GM08714 (cell line): ENCODE data around the gene TACC3.

Experiments
- H3K4me3 ChIP-seq: fragments of 200-500 bp; sonication (Bioruptor generic); 2 replicates; pipeline ENCODE4 v1.5.1; 2014; ENCODE audit warnings: mild to moderate bottlenecking, low read length, inconsistent platforms
- ZNF274 ChIP-seq: IDR thresholded peaks from 2 replicates; pipeline ENCODE4 v1.6.1; 2012; ENCODE audit warnings: mild to moderate bottlenecking, low read depth, low read length

TACC3 gene

DNA sequence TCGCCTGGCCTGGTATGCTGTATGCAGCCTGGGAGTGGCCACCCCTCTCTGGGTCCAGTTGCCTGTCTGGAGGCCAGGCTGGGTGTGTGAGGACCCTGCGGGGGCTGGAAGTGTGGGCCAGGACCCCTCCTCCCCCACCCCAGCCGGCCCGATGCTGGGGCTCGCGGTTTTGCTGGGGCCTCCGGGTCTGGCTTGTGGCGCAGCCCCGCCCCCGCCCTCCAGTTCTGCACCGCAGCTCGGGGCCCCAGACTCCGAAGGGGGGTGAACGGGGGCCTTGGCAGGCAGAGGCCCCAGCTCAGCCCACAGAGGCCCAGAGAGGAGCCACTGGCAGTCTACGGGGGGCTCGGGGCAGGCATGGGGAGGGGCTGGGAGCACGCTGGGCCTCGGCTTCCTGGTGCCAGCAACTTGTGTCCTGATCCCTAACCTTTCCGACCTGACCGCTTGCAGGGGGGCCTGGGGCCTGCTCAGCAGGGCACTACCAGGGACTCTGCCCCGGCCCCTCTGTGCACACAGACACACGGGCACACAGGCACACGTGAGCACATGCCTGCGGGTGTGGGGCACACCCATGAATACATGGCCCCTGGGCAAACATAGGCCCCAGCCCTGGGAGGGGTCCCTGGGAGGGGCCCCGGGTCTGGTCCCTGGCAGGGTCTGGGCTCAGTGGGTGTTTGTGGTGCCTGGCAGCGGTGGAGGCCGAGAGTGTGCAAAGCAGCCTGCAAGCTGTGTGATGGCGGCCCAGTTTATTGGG lies 50.4 kb downstream of the TACC3 start:
- TF ChIP-seq ZNF274, result no peak
- H3K4me3 ChIP-seq, result no peak overlapping the region

DNA sequence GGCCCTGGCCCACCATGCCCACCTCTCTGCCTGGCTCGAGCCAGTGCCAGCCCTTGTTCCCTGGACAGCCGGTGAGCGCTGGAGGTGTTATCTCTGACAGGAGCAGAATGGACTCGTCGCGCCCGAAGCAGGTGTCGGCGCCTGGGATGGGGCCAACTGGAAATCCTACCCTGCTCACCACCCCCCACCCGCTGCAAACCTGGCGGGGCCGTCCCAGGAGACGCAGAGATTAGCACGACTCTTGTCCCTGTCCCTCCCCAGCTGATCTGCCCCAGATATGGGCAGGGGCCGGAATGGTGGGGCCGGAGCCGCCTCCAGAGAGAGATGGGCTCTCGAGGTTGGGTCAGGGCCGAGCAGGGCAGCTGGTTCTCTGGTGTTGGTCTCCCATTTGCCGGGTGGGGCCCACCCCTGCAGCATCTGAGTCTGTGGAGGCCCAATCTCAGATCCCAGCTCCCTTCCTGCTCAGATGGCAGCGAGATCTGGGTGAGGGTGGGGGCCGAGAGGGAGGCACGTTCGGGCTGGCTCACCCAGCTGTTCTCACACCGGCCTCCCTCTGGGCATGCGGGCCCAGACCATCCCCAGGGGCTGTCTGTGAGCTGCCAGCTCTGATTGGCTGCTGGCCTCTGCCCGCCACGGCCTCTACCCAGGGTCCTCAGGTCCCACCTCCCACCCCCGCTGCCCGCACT lies 51.7 kb downstream of the TACC3 start:
- no peak overlapping the region for H3K4me3 ChIP-seq
- TF ChIP-seq ZNF274, result no peak

DNA sequence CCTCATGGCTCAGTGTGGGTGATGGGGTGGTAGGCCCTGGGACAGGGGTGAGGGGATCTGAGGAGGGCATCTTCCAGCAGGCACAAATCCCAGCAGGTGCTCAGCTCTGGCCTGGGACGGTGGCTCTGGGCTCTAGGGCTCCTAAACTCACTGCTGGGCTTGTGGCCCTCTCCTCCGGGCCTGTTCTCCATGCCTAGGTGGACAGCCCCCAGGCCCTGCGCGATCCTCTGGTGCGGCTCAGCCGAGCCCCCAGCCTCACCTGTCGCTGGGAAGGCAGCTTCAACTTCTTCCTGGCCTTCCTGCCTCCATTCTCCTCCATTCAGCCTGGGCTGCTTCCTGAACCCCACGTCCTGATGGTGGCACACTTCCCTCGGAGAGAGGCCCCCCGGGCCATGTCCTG lies 52.4 kb downstream of the TACC3 start:
- TF ChIP-seq ZNF274, result no peak
- no peak overlapping the region for H3K4me3 ChIP-seq

DNA sequence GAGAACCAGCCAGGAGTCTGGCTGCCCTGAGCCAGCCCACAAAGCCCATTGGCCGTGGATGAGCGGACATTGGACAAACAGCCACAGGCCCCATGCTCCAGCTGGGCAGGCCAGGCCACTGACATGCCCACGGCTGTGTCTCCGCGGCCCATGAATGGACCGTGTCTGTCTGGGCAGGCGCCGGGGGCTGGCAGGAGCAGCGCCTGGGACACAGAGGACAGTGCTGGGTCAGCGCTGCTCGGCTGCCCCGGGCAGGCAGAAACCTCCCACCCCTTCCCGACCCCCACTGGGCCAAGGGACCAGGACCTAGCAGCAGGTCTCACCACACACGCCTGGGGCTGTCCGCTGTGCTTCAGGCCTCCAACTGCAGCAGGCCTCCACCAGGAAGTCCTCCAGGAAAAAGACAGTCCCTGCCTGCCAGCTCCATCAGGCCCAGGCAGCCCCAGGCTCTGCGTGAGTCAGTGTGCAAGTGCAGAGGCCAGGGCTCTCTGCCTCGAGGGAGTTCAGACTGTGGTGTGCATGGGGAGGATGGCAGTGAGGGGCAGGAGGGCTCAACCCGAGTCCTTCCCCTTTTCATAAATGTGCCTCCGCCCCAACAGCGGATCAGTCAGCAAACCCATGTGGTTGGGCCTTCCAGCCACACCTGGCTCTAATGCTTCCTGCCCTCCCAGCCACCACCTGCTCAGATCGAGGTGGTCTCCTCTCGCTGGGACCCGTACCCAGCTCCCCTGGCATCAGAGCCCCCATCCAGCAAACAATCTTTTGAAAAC lies 54.6 kb downstream of the TACC3 start:
- no peak overlapping the region for H3K4me3 ChIP-seq
- TF ChIP-seq ZNF274, result no peak

DNA sequence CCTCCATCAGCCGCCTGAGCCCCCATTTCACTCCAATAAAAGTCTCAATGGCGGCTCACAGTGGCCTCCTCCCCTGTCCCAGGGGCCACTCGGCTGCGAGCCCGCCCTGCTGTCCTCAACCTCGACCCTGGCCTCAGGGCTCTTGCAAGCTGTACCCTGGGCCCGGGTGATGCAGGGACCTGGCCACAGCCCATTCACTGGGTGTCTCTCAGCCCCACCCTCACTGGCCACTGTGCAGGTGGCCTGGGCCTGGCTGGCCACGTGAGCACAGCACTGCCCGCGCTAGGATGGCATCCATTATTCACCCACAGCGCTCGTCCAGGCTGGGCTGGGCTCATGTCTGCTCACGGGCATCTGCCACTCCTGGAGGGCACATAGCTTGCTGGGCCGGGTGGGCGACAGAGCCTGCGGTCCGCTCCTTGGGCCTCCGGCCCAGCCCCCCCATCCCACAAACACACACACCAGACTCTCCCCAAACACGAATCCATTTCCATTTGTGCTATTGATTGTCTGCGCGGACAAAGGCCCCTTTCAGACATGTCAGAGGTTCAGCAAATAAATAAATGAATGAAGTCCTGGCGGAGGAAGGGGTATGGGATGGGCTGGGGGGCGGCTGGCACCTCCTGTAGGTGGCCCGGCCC lies 55.3 kb downstream of the TACC3 start:
- H3K4me3 ChIP-seq, result no peak overlapping the region
- TF ChIP-seq ZNF274, result no peak

DNA sequence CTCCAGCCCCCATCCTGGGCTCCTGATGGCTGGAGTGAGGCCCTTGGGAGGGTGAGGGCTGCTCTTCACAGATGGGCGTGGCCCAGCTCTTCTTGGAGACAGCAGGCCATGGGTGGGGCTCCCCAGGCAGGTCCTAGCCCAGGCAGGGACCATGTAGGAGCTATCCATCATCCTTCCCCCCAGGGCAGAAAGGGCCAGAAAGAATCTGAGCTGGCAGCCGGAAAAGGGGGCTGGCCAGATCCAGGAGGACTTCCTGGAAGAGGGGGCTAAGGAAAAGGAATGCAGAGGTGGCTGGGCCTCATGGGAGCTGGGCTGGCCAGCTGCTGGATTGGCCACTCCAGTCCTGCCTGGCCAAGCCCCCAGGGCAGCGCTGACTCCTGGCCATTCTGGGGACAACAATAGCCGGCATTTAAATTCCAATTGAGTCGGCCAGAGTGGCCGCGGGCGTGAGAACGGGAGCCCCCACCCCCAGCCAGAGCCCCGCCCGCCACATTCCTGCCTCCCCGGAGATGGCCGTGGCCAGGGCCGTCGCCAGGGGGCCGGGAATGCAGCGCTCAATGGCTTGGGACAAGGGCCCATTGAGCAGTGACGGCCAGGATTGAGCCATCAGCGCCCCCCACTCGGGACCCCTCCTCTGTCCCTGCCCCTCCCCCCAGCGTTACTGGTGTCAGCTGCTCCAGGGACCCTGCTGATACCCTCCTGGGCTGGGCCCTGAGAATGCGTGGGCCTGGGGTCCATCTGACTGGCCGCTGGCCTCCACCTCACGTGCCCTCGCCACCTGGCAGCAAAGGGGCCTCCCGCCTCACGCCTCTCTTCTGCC lies 56.7 kb downstream of the TACC3 start:
- no peak for TF ChIP-seq ZNF274
- H3K4me3 ChIP-seq, result no peak overlapping the region

DNA sequence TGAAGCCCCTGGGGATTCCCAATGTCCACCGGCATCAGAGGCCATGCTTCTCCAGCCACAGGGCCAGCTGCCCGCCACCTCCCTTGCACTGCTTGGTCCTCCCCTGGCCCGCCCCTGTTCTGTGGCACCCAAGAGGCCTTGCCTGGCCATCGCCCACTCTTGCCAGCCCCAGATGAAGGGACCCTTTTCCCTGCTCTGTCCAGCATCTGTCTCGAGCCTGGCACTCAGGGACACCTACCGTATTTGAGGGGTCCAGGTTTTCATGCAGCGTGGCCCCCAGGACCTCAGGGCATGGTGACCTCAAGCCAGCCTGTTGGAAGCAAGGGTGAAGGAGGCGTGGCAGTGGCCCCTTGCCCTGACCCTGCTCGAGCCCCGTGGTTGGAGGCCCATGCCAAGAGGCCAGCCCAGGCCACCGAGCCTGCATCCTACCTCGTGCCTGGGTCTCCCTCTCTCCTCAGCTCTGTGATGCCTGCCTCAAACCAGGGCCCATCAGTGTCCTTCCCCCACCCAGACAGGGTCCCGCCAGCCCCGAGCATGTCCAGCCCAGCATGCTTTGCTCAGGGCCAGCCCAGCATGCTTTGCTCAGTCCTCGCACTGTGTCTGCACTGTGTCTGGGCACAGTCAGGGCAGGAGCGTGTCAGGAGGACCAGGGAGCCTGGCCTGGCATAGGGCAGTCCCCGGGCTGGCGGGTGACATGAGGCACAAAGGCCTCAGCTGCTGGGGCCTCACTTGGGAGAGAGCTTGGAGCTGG lies 57.5 kb downstream of the TACC3 start:
- H3K4me3 ChIP-seq, result no peak overlapping the region
- no peak for TF ChIP-seq ZNF274

DNA sequence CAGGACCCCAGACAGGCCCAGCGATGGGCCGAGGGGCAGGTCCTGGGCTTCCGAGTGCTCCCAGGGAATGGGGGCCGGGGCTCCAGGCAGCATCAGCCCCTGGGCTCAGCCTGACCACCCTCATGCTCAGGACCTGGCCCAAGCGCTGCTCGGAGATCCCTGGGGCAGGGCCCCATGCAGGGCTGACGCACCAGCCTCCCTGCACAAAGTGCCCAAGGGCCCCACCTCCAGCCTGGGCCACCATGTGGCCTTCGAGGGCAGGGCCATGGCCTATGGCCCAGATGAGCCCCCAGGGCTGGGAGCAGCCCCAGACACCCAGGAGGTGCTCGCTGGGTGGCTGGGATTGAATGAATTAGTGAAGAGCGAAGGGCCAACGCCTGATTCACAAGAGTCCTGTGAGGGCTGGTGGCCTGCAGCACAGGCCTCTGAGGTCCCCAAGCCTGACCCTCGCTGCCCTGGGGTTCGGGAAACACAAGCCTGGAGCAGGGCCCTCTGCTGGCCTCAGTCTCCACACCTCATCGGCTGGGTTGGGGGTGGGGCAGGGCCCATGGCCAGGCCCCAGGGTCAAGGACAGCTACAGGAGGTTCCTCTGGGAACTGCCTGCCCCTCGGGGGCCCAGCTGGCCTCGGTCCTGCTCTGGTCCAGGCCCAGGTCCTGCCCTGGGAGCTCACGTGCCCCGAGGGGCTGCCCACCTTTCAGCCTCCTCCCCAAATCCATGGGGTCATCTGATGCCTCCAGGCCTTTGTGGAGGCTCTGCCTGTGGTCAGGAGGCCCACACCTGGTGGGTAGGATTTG lies 58.5 kb downstream of the TACC3 start:
- TF ChIP-seq ZNF274, result no peak
- no peak overlapping the region for H3K4me3 ChIP-seq

DNA sequence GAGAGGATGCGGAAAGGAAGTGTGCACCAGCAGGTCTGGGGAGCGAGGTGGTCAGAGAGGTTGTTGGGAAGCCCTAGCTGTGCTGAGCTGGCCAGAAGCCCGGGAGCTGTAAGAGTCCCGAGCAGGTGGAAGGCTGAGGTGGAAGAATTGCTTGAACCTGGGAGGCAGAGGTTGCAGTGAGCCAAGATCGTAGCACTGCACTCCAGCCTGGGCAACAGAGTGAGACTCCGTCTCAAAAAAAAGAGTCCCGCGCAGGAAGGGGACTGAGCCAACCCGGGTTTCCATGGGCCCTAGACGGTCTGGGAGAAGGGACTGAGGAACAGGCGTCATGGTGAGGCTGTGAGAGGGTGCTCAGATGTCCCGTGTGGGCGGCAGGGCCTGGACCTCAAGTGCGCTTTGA lies 59.1 kb downstream of the TACC3 start:
- no peak overlapping the region for H3K4me3 ChIP-seq
- TF ChIP-seq ZNF274, result no peak

DNA sequence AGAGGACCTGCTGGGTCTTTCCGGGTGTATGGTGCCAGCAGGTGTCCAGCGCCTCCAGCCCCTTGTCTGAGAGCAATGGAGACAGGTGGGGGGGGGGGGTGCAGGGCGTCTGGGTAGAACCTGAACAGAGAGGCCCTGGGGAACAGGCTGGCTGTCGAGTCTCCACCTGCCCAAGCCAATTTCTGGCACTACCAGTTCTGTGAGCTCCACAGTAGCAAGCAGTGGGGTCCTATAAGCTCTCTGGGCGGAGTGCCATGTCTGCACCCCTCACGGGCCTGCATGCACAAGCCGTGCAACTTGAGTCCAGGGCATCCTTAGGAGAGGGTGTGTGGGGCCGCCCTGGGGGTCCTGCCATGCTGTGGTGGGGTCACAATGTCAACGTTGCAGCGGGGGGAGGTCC lies 61.7 kb downstream of the TACC3 start:
- no peak for TF ChIP-seq ZNF274

DNA sequence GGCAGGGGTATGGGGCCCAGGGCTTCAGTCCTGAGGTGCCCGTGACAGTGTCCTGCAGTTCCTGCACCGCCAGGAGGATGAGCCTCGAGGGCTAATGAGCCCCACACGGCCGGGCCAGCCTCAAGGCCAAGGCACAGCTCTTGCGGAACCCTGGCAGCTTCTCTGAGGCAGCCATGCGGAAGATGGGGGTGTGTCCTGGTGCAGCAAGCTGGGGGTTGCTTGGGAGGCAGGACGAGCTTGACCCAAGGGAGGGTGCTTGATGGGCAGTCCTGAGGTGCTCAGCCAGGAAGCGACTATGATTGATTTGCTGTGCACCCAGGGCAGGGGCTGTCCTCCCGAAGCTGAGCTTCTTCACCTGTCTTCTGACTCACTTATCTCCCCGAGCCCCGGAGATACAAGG lies 62.6 kb downstream of the TACC3 start:
- H3K4me3 ChIP-seq, result no peak overlapping the region
- TF ChIP-seq ZNF274, result no peak

More for the DNA sequence above, 61.7 kb downstream of the TACC3 start:
- no peak overlapping the region for H3K4me3 ChIP-seq

DNA sequence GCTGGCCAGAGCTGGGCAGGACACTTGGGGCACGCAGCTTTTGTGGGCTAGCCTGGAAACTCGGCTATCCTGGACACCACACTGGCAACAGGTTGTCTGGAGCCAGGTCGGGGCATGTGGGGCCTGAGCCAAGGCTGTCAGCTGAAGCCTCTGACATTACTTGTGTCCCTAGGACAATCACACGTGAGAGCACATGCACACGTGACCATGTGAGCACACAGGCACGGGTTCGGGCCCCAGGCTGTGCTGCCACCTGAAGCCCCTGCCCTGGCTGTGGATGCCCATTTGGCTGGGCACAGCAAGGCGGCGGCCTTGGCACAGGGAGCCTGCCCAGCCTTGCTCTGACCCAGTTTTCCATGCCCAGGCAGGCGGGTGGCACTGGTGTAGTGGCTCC lies 63.1 kb downstream of the TACC3 start:
- no peak for TF ChIP-seq ZNF274
- H3K4me3 ChIP-seq, result no peak overlapping the region
